ENCODE results near the gene DAZAP1.

GRCh38 chr19:1422943-1423342 lies 15.6 kb downstream of the DAZAP1 start:
- TF ChIP-seq CTCF (IDR thresholded peaks at IDR 0.05) = no peak
- no peak for TF ChIP-seq POLR2A (IDR thresholded peaks at IDR 0.05)
